Esophagus muscularis mucosa (tissue), 4 donors: Measurements from ENCODE around the gene NPAS3. TPM values are rescaled to one million over a fixed set of nuclear protein-coding genes. Genes with fewer than 3 reads are reported as not detected.

ENCODE experiments used
- DNase-seq: peaks from one replicate; pipeline ENCODE4 v3.0.0-alpha.2; 2017; ENCODE audit errors: extremely low spot score
- H3K27ac ChIP-seq, 4 donors: fragments of 200-600 bp; sonication (generic); replicated peaks in 1 of 4; 1 replicate in 3 of 4; 2 replicates in 1 of 4; pipeline ENCODE4 v1.5.1; 2016 to 2019; ENCODE audit warnings: mild to moderate bottlenecking in 1 of 4
- H3K27me3 ChIP-seq, 4 donors: fragments of 200-600 bp; sonication (generic); one replicate each; pipeline versions ENCODE4 v1.5.1 to v1.6.0; 2016 to 2019
- H3K36me3 ChIP-seq, 4 donors: fragments of 200-600 bp; sonication (generic); one replicate each; pipeline ENCODE4 v1.5.1; 2016 to 2019
- H3K4me1 ChIP-seq, 4 donors: fragments of 200-600 bp; sonication (generic); one replicate each; pipeline ENCODE4 v1.5.1; 2016 to 2019
- H3K4me3 ChIP-seq, 4 donors: fragments of 200-600 bp; sonication (generic); 1 replicate in 2 of 4; 2 replicates in 2 of 4; pipeline ENCODE4 v1.5.1; 2016 to 2019; ENCODE audit warnings: mild to moderate bottlenecking in 4 of 4, moderate library complexity in 1 of 4
- H3K9me3 ChIP-seq, 4 donors: fragments of 200-600 bp; sonication (generic); 1 replicate in 3 of 4; 2 replicates in 1 of 4; pipeline ENCODE4 v1.5.1; 2016 to 2019
- EP300 ChIP-seq: sonication (generic); formaldehyde crosslinking; IDR thresholded peaks from one replicate; pipeline ENCODE4 v1.6.1; 2017; ENCODE audit warnings: antibody characterized with exemption
- POLR2A ChIP-seq: fragments of 450-650 bp; IDR thresholded peaks from one replicate; pipeline ENCODE4 v1.6.1; 2017; ENCODE audit warnings: antibody characterized with exemption, moderate library complexity, mild to moderate bottlenecking, low read depth
- POLR2AphosphoS5 ChIP-seq, 2 donors: sonication (generic); formaldehyde crosslinking; IDR thresholded peaks; one replicate each; pipeline ENCODE4 v1.6.1; 2017; ENCODE audit warnings: antibody characterized with exemption in 2 of 2
- WGBS: methylation state at CpG from one replicate; pipeline ENCODE4 v1.1.5; 2018; 5-methylcytosine and 5-hydroxymethylcytosine counted together
- intact Hi-C: fragments of 100-400 bp; cut with DNase I; formaldehyde crosslinking; loops from one replicate; pipeline ENCODE4 v1.15.1; 2023
- total RNA-seq, 4 donors: library from RNA; depleted of rRNA; stranded (reverse); fragments of >200 nt; gene quantifications; one replicate each; pipeline versions ENCODE4 v1.1.0 to v1.2.1, GENCODE V29; 2016
- TF ChIP-seq, protein P1 (sequence below), 3 experiments: fragments of 200-600 bp in 2 of 3; fragments of 450-650 bp in 1 of 3; sonication (generic) in 2 of 3; IDR thresholded peaks; one replicate each; pipeline ENCODE4 v1.5.1; 2017 to 2019; ENCODE audit warnings: antibody characterized with exemption in 3 of 3, mild to moderate bottlenecking in 2 of 3, moderate library complexity in 1 of 3

NPAS3 gene
- total RNA-seq, 4 donors from 2014 or later, result 3.3 to 7.3 (median 5.8) TPM

DNA sequence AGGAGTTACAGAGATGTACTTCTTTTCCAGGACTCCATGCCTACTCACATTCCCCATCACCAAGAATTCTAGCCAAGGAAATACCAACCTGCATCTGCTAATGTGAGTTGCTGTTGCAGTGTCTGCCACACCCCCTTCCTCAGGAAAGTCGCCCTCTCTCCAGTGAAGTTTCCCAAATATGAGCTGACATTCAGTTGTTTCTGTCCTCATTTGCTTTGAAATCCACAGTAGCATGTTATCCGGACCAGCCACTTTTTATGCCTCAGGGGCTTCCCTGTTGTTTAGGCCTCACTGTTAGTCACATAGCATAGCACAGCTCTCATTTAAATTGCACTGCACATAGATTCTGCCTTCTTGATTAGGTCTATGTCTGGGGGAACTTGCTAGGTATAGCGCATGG lies 799.8 kb downstream of the NPAS3 start:
- Histone ChIP-seq H3K4me1 (no peaks in the 10 kb centered on the region), H3K4me3 (no peak overlapping the region), H3K27ac (no peak overlapping the region), H3K27me3 (no peaks in the 10 kb centered on the region), H3K9me3 (peaks cover 0 to 8% (median 6%) of the 10 kb centered on the region in 4 donors), H3K36me3 (peaks cover 0 to 3% (median 0%) of the 10 kb centered on the region in 4 donors)
- 96% methylated on average over 3 of the region's 3 CpGs for WGBS
- no peak for DNase-seq
- intact Hi-C loops, result no loop called here
- TF ChIP-seq POLR2AphosphoS5 (IDR thresholded peaks at IDR 0.05) (no peak), POLR2A (no peak), EP300 (no peak)
- TF ChIP-seq, protein P1, sequence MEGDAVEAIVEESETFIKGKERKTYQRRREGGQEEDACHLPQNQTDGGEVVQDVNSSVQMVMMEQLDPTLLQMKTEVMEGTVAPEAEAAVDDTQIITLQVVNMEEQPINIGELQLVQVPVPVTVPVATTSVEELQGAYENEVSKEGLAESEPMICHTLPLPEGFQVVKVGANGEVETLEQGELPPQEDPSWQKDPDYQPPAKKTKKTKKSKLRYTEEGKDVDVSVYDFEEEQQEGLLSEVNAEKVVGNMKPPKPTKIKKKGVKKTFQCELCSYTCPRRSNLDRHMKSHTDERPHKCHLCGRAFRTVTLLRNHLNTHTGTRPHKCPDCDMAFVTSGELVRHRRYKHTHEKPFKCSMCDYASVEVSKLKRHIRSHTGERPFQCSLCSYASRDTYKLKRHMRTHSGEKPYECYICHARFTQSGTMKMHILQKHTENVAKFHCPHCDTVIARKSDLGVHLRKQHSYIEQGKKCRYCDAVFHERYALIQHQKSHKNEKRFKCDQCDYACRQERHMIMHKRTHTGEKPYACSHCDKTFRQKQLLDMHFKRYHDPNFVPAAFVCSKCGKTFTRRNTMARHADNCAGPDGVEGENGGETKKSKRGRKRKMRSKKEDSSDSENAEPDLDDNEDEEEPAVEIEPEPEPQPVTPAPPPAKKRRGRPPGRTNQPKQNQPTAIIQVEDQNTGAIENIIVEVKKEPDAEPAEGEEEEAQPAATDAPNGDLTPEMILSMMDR (IDR thresholded peaks at IDR 0.05), result no peak

DNA sequence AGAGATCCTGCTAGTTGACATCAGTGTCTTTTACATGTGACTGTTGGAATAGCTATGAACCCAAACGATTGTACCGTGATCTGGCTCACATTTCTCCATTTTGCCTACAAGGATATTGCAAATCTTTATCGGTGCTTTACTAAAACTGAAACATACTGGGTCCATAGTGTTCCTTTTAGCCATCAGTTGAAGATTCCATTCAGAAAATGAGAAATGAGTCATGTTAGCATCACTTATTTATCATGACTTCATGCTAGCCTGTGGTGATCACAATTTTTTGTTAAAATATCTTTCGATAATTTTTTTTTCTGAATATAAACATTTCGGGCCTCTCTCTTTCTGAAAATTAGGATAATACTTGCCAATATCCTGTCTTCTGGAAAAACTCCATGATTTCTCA lies 801.9 kb downstream of the NPAS3 start:
- intact Hi-C loops, result no loop called here
- WGBS, result 82% methylated on average over 5 of the region's 5 CpGs
- Histone ChIP-seq H3K27ac (no peak overlapping the region), H3K4me3 (no peak overlapping the region), H3K9me3 (peaks cover 0 to 11% (median 8%) of the 10 kb centered on the region in 4 donors), H3K4me1 (no peaks in the 10 kb centered on the region), H3K36me3 (no peaks in the 10 kb centered on the region), H3K27me3 (no peaks in the 10 kb centered on the region)
- DNase-seq, result no peak
- TF ChIP-seq POLR2A (no peak), EP300 (no peak)
- TF ChIP-seq, protein P1 (IDR thresholded peaks at IDR 0.05), result no peak

DNA sequence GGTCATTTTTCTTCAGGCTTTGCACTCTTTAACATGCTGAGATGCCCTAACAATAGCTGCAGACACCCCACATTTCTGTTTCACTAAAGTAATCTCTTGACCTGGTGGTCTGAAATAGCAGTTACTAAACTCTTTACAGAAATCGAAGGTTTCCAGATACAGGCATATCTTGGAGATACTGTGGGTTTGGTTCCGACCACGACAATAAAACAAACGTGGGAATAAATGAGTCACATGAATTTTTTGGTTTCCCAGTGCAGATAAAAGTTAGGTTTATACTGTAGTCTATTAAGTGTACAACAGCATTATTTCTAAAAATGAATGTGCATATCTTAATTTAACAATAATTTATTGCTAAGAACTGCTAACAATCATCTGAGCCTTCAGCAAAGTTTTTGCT lies 803.5 kb downstream of the NPAS3 start:
- intact Hi-C loops, result no loop called here
- no peak for TF ChIP-seq POLR2A
- TF ChIP-seq, protein P1 (IDR thresholded peaks at IDR 0.05), result no peak
- TF ChIP-seq POLR2AphosphoS5 (IDR thresholded peaks at IDR 0.05), result no peak
- no peak for TF ChIP-seq EP300
- no peak for DNase-seq
- Histone ChIP-seq H3K36me3 (no peaks in the 10 kb centered on the region), H3K4me3 (no peak overlapping the region), H3K27me3 (no peaks in the 10 kb centered on the region), H3K9me3 (peaks cover 0 to 11% (median 8%) of the 10 kb centered on the region in 4 donors), H3K27ac (no peak overlapping the region), H3K4me1 (no peaks in the 10 kb centered on the region)
- 92% methylated on average over 4 of the region's 4 CpGs for WGBS

DNA sequence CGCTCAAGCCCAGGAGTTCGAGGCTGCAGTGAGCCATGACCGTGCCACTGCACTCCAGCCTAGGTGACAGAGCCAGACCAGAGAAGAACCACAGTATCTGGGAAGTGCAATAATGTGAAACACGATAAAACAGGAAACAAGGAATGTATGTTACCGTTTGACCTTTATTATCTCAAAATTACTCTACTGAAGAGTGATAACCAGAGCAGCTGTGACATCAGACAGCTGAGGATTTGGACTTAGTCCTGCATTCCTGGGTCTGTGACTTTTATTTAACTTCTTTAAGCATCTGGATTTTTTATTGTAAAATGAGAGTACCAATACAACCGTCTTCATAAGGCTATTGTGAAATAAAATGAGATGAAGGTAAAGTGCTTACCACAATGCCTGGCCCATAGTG lies 806.5 kb downstream of the NPAS3 start:
- Histone ChIP-seq H3K9me3 (peaks cover 0 to 11% (median 8%) of the 10 kb centered on the region in 4 donors), H3K4me3 (no peak overlapping the region), H3K27ac (no peak overlapping the region), H3K4me1 (no peaks in the 10 kb centered on the region), H3K27me3 (no peaks in the 10 kb centered on the region), H3K36me3 (no peaks in the 10 kb centered on the region)
- intact Hi-C loops, result no loop called here
- no peak for DNase-seq
- WGBS, result 80% methylated on average over 6 of the region's 6 CpGs
- TF ChIP-seq, protein P1 (IDR thresholded peaks at IDR 0.05), result no peak
- TF ChIP-seq POLR2AphosphoS5 (IDR thresholded peaks at IDR 0.05), result no peak
- TF ChIP-seq POLR2A, result no peak
- TF ChIP-seq EP300, result no peak

DNA sequence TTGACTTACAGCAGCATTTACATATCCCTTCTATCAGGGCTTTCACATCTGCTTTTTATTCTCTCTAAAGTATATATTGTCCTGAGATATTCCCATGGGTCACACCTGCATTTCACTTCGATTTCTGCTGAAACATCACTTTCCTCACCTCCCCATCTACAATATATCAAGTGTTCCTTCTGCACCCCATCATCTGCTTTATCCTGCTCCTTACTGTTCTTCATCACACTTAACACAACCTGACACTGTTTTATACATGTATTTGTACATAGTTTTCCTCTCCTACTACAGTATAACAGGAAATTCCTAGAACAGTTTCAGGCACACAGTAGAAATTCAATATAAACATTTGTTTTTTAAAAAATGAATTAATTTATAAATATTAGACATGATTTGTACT lies 809.1 kb downstream of the NPAS3 start:
- no peaks in the 10 kb centered on the region for H3K4me1 ChIP-seq
- DNase-seq, result no peak
- 78% methylated on average over 1 of the region's 1 CpG for WGBS
- intact Hi-C loops, result no loop called here
- H3K4me3 ChIP-seq, result no peak overlapping the region
- H3K27ac ChIP-seq, result no peak overlapping the region
- H3K36me3 ChIP-seq, result no peaks in the 10 kb centered on the region
- TF ChIP-seq POLR2AphosphoS5 (IDR thresholded peaks at IDR 0.05) (no peak), POLR2A (no peak), EP300 (no peak)
- TF ChIP-seq, protein P1 (IDR thresholded peaks at IDR 0.05), result no peak
- no peaks in the 10 kb centered on the region for H3K27me3 ChIP-seq
- H3K9me3 ChIP-seq, result peaks cover 0 to 10% (median 7%) of the 10 kb centered on the region in 4 donors
